GM19239 (cell line): ENCODE results near the gene KL.
A peak's percentile ranks its signal among the peaks of the same experiment; 100 is the strongest.

ENCODE experiments used
- DNase-seq: peaks from one replicate; pipeline ENCODE4 v3.0.0; 2011; ENCODE audit warnings: low spot score; ENCODE audit not compliant: insufficient read length
- FAIRE-seq: peaks from 2 replicates; lab custom pipeline; 2011; peaks lifted over from hg19 to GRCh38; lab: Jason Lieb, UNC

The KL gene

GRCh38 chr13:33076001-33076992 lies 60.1 kb downstream of the KL start:
- DNase-seq: no peak
- no peak for FAIRE-seq

GRCh38 chr13:33078263-33078662 lies 62.0 kb downstream of the KL start:
- FAIRE-seq (no peak), DNase-seq (no peak)

- FAIRE-seq (no peak), DNase-seq (no peak)
These were observed 63.7 kb downstream of the KL start for GRCh38 chr13:33079960-33080359.

GRCh38 chr13:33080972-33081590 lies 64.9 kb downstream of the KL start:
- no peak for DNase-seq
- peak; percentile 11 for FAIRE-seq

GRCh38 chr13:33081666-33082065 lies 65.4 kb downstream of the KL start:
- no peak for FAIRE-seq
- DNase-seq: no peak

GRCh38 chr13:33083054-33083453 lies 66.8 kb downstream of the KL start:
- no peak for FAIRE-seq
- no peak for DNase-seq

GRCh38 chr13:33087091-33087490 lies 70.9 kb downstream of the KL start:
- no peak for DNase-seq

GRCh38 chr13:33087790-33088189 lies 71.6 kb downstream of the KL start:
- DNase-seq: no peak
- FAIRE-seq: no peak

More at GRCh38 chr13:33087091-33087490, 70.9 kb downstream of the KL start:
- FAIRE-seq: no peak

GRCh38 chr13:33089311-33089710 lies 73.1 kb downstream of the KL start:
- DNase-seq (no peak), FAIRE-seq (no peak)

GRCh38 chr13:33090755-33091414 lies 74.7 kb downstream of the KL start:
- DNase-seq (no peak), FAIRE-seq (no peak)

GRCh38 chr13:33091415-33091774 lies 75.2 kb downstream of the KL start:
- no peak for FAIRE-seq
- DNase-seq: no peak

GRCh38 chr13:33092073-33092987 lies 76.1 kb downstream of the KL start:
- FAIRE-seq (no peak), DNase-seq (no peak)

GRCh38 chr13:33096886-33097605 lies 80.8 kb downstream of the KL start:
- FAIRE-seq (peak; percentile 37), DNase-seq (no peak)

- DNase-seq (no peak), FAIRE-seq (no peak)
These were observed 83.6 kb downstream of the KL start for GRCh38 chr13:33099860-33100259.

- no peak for DNase-seq
- FAIRE-seq: no peak
These were observed 84.7 kb downstream of the KL start for GRCh38 chr13:33100886-33101285.

- DNase-seq (no peak), FAIRE-seq (peak; percentile 37)
These were observed 85.6 kb downstream of the KL start for GRCh38 chr13:33101835-33102234.

- no peak for DNase-seq
- FAIRE-seq: no peak
These were observed 87.2 kb downstream of the KL start for GRCh38 chr13:33103457-33103856.

- FAIRE-seq (no peak), DNase-seq (no peak)
These were observed 89.3 kb downstream of the KL start for GRCh38 chr13:33105387-33106005.
